Peyer's patch (tissue), 4 donors: ENCODE measurements around the gene PPP1R16B. TPM values are rescaled to one million over a fixed set of nuclear protein-coding genes. Genes with fewer than 3 reads are reported as not detected.
A peak's percentile ranks its signal among the peaks of the same experiment; 100 is the strongest.
"Not testable (repeated sequence)": the region's sequence is repeated elsewhere in the genome, so short reads cannot be mapped to it uniquely, and the experiment has no call there.

Source experiments
- DNase-seq, 3 donors: peaks; one replicate each; pipeline ENCODE4 v3.0.0-alpha.2; 2017 to 2019
- H3K27ac ChIP-seq, 4 donors: fragments of 200-600 bp; sonication (generic); one replicate each; pipeline ENCODE4 v1.5.1; 2016 to 2019
- H3K27me3 ChIP-seq, 2 donors: fragments of 200-600 bp; sonication (generic); one replicate each; pipeline ENCODE4 v1.5.1; 2019
- H3K36me3 ChIP-seq, 3 donors: fragments of 200-600 bp; sonication (generic); one replicate each; pipeline ENCODE4 v1.5.1; 2016 to 2019
- H3K4me1 ChIP-seq, 4 donors: fragments of 200-600 bp; sonication (generic); one replicate each; pipeline ENCODE4 v1.5.1; 2016 to 2019
- H3K4me3 ChIP-seq, 4 donors: fragments of 200-600 bp; sonication (generic); 1 replicate in 3 of 4; 2 replicates in 1 of 4; pipeline ENCODE4 v1.5.1; 2016 to 2019; ENCODE audit warnings: mild to moderate bottlenecking in 1 of 4
- H3K9me3 ChIP-seq, 4 donors: fragments of 200-600 bp; sonication (generic); one replicate each; pipeline ENCODE4 v1.5.1; 2016 to 2019; ENCODE audit warnings: mild to moderate bottlenecking in 1 of 4
- CTCF ChIP-seq, 6 experiments: fragments of 450-650 bp in 4 of 6; fragments of 200-600 bp in 2 of 6; sonication (generic) in 1 of 6; IDR thresholded peaks; one replicate each; pipeline ENCODE4 v1.5.1; 2017 to 2019; ENCODE audit warnings: antibody characterized with exemption in 6 of 6, mild to moderate bottlenecking in 3 of 6, moderate library complexity in 1 of 6
- POLR2A ChIP-seq, 2 donors: fragments of 450-650 bp; IDR thresholded peaks; one replicate each; pipeline ENCODE4 v1.5.1; 2017; ENCODE audit warnings: antibody characterized with exemption in 2 of 2, mild to moderate bottlenecking in 2 of 2, moderate library complexity in 2 of 2
- total RNA-seq, 4 donors: library from RNA; depleted of rRNA; stranded (reverse); fragments of >200 nt; gene quantifications; one replicate each; pipeline ENCODE4 v1.1.0, GENCODE V29; 2016

The PPP1R16B gene
- total RNA-seq, 4 donors from 2014 or later: 3.2 to 41.3 (median 7.2) TPM

DNA sequence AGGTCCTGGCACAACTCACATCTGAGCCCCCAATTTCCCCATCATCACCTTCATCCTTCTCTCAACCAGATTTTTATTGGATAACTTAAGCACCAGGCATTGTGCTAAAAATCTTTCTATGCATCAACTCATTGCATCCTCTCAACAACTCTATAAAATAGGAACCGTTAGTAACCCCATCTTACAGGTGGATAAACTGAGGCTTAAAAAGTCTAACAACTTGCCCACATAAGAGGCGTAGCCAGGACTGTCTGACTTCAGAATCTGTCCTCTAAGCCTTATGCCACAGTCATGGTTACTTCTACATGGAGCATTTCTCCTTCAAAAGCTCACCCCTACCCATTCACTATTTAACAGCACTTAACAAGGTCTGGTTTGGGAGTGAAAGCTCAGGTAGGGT is 51.1 kb downstream of the PPP1R16B start:
- Histone ChIP-seq H3K4me1 (peaks cover 0 to 24% (median 8%) of the 10 kb centered on the region in 4 donors), H3K27ac (peak overlapping the region in 1 of 4 donors; percentile 83), H3K4me3 (no peak overlapping the region), H3K9me3 (no peaks in the 10 kb centered on the region), H3K27me3 (no peaks in the 10 kb centered on the region), H3K36me3 (no peaks in the 10 kb centered on the region)
- no peak for DNase-seq
- TF ChIP-seq CTCF (IDR thresholded peaks at IDR 0.05) (no peak), POLR2A (IDR thresholded peaks at IDR 0.05) (no peak)

GRCh38 chr20:38857703-38858102 is 52.2 kb downstream of the PPP1R16B start:
- peaks cover 0 to 30% (median 12%) of the 10 kb centered on the region in 4 donors for H3K4me1 ChIP-seq
- H3K27ac ChIP-seq: peak overlapping the region in 1 of 4 donors; percentile 83
- H3K4me3 ChIP-seq: no peak overlapping the region
- DNase-seq: no peak
- H3K9me3 ChIP-seq: no peaks in the 10 kb centered on the region
- TF ChIP-seq POLR2A (IDR thresholded peaks at IDR 0.05) (no peak), CTCF (IDR thresholded peaks at IDR 0.05) (no peak)
- no peaks in the 10 kb centered on the region for H3K27me3 ChIP-seq
- H3K36me3 ChIP-seq: no peaks in the 10 kb centered on the region

DNA sequence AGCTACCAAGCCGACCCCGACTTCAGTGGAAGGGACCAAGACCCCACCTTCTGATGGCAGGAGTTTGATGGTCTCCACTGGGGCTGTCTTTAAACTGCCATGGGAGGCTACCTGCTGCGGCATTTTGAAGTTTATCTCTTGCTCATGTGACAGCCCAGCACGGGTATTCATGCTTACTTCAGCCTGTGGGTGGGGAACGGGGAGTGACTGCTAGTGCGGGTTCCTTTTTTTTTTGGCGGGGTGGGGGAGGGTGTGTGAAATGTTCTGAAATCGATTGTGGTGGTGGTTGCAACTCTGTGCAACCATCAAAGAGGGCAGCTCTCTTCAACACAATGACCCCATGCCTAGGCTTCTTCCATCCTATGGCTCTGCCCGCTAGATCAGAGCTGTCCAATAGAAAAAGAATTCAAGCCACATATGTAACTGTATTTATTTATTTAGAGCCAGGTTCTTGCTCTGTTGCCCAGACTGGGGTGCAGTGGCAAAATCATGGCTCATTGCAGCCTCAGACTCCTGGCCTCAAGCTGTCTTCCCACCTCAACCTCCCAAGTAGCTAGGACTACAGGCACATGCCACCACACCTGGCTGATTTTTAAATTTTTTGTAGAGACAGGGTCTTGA is 53.7 kb downstream of the PPP1R16B start:
- Histone ChIP-seq H3K4me1 (peaks cover 0 to 39% (median 18%) of the 10 kb centered on the region in 4 donors), H3K27ac (peak overlapping the region in 3 of 4 donors; percentile 45 to 83 (median 46)), H3K36me3 (no peaks in the 10 kb centered on the region), H3K9me3 (no peaks in the 10 kb centered on the region), H3K4me3 (no peak overlapping the region), H3K27me3 (no peaks in the 10 kb centered on the region)
- DNase-seq: peak in 2 of 3 donors; percentile 84 to 86
- TF ChIP-seq CTCF (IDR thresholded peaks at IDR 0.05): no peak
- no peak for TF ChIP-seq POLR2A (IDR thresholded peaks at IDR 0.05)

- Histone ChIP-seq H3K27ac (peak overlapping the region in 1 of 4 donors; percentile 83), H3K4me1 (peaks cover 0 to 45% (median 19%) of the 10 kb centered on the region in 4 donors)
- not testable (repeated sequence) for H3K36me3 ChIP-seq, H3K27me3 ChIP-seq, H3K9me3 ChIP-seq, DNase-seq, H3K4me3 ChIP-seq
Measured at GRCh38 chr20:38859857-38860256, 54.4 kb downstream of the PPP1R16B start.

DNA sequence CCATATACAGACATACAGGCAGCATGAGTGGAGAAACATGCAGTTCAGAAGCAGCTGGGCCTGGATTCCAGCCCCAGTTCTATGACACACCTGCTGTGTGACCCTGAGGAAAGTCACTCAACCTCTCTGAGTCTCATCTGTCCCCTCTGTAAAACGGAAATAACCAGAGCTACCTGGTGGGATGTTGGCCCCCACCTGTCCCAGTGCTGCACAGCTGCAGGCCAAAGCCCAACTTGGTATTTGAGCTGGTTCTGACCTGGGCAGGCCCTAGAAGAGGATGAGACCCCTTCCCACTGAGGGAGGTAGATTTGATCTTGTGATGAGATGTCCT is 55.5 kb downstream of the PPP1R16B start:
- TF ChIP-seq CTCF (IDR thresholded peaks at IDR 0.05): no peak
- Histone ChIP-seq H3K27ac (peak overlapping the region in 1 of 4 donors; percentile 83), H3K4me1 (peaks cover 0 to 51% (median 19%) of the 10 kb centered on the region in 4 donors), H3K9me3 (no peaks in the 10 kb centered on the region), H3K27me3 (no peaks in the 10 kb centered on the region), H3K4me3 (no peak overlapping the region), H3K36me3 (no peaks in the 10 kb centered on the region)
- DNase-seq: no peak

GRCh38 chr20:38862226-38862625 is 56.7 kb downstream of the PPP1R16B start:
- TF ChIP-seq CTCF (IDR thresholded peaks at IDR 0.05) (no peak), POLR2A (IDR thresholded peaks at IDR 0.05) (no peak)
- Histone ChIP-seq H3K4me1 (peaks cover 0 to 53% (median 19%) of the 10 kb centered on the region in 4 donors), H3K27ac (peak overlapping the region; percentile 52 to 83 (median 69)), H3K27me3 (no peaks in the 10 kb centered on the region), H3K36me3 (no peaks in the 10 kb centered on the region), H3K4me3 (no peak overlapping the region), H3K9me3 (no peaks in the 10 kb centered on the region)
- DNase-seq: no peak
